Kidney (tissue), 14 donors: Measurements from ENCODE around the gene GPC6. TPM values are rescaled to one million over a fixed set of nuclear protein-coding genes. Genes with fewer than 3 reads are reported as not detected.

Experiments used
- DNase-seq, 5 donors: peaks; one replicate each; pipeline ENCODE4 v3.0.0-alpha.2; 2013 to 2020
- FAIRE-seq: peaks from 2 replicates; lab custom pipeline; 2012; peaks lifted over from hg19 to GRCh38; lab: Jason Lieb, UNC
- H3K27ac ChIP-seq, 2 donors: one replicate each; pipeline ENCODE4 v1.7.0; 2013; ENCODE audit warnings: low read depth in 2 of 2, low read length in 2 of 2, inconsistent platforms in 1 of 2
- H3K27me3 ChIP-seq: one replicate; pipeline ENCODE4 v1.7.1; 2013; ENCODE audit warnings: low read length, inconsistent platforms; ENCODE audit not compliant: control insufficient read depth, insufficient read depth
- H3K36me3 ChIP-seq, 3 donors: one replicate each; pipeline versions ENCODE4 v1.7.0 to v1.7.1; 2013; ENCODE audit warnings: low read length in 3 of 3, control low read depth in 1 of 3, inconsistent platforms in 1 of 3; ENCODE audit not compliant: insufficient read depth in 3 of 3, control insufficient read depth in 2 of 3
- H3K4me1 ChIP-seq, 3 donors: one replicate each; pipeline versions ENCODE4 v1.7.0 to v1.7.1; 2013; ENCODE audit warnings: low read length in 3 of 3, inconsistent platforms in 1 of 3, low read depth in 1 of 3; ENCODE audit not compliant: control insufficient read depth in 2 of 3, insufficient read depth in 2 of 3
- H3K4me3 ChIP-seq, 3 donors: one replicate each; pipeline versions ENCODE4 v1.7.0 to v1.8.1; 2013; ENCODE audit warnings: low read length in 3 of 3, control low read depth in 1 of 3, inconsistent platforms in 1 of 3
- H3K9ac ChIP-seq, 3 donors: one replicate each; pipeline versions ENCODE4 v1.7.0 to v1.7.1; 2013; ENCODE audit warnings: low read length in 3 of 3, control low read depth in 1 of 3, inconsistent platforms in 1 of 3
- H3K9me3 ChIP-seq, 3 donors: one replicate each; pipeline versions ENCODE4 v1.7.0 to v1.7.1; 2013; ENCODE audit warnings: low read length in 3 of 3, control low read depth in 1 of 3, inconsistent platforms in 1 of 3; ENCODE audit not compliant: control insufficient read depth in 2 of 3, insufficient read depth in 1 of 3
- CTCF ChIP-seq: IDR thresholded peaks from 3 replicates; pipeline ENCODE4 v1.5.1; 2012; ENCODE audit warnings: mild to moderate bottlenecking, moderate library complexity, borderline replicate concordance; ENCODE audit not compliant: insufficient read depth; ENCODE audit errors: extremely low read depth
- intact Hi-C: fragments of 100-400 bp; cut with DNase I; formaldehyde crosslinking; loops from one replicate; pipeline ENCODE4 v1.11.1; 2022
- polyA plus RNA-seq: library from polyadenylated mRNA; stranded (reverse); fragments of 350-450 nt; fragmentation: Illumina TruSeq; extraction: RNeasy Lipid Tissue Mini Kit (QIAGEN cat#74804); gene quantifications from one replicate; pipeline ENCODE4 v1.2.3, GENCODE V29; 2014; ENCODE audit warnings: low read depth, low replicate concordance; ENCODE audit not compliant: insufficient read depth
- total RNA-seq: library from RNA; stranded (reverse); fragmentation: NEBNext Ultra II Directional; extraction: Animal tissue kit (Norgen Biotek cat#: 25700); gene quantifications from one replicate; pipeline ENCODE4 v1.2.1, GENCODE V29; 2021
- donor health status: control.
- donor health status: control.
- donor health status: control.
- donor health status: control.
- donor health status: control.
- donor health status: DM: yes; HTN: yes; CAD: no.
- donor health status: Normal renal cell carcinoma (clear cell type).

The GPC6 gene
- total and polyA plus RNA-seq, 2 donors from 2014 or later = 6.2 to 15.5 TPM

- TF ChIP-seq CTCF = no peak
- no peak overlapping the region for H3K27ac ChIP-seq
- no peaks in the 10 kb centered on the region for H3K36me3 ChIP-seq
- intact Hi-C loops = no loop called here
- H3K9ac ChIP-seq = no peak overlapping the region
- DNase-seq (peak in 1 of 5 donors; percentile 11), FAIRE-seq (no peak)
- H3K27me3 ChIP-seq = no peaks in the 10 kb centered on the region
- H3K4me3 ChIP-seq = no peak overlapping the region
- H3K9me3 ChIP-seq = no peaks in the 10 kb centered on the region
- no peaks in the 10 kb centered on the region for H3K4me1 ChIP-seq
Measured at GRCh38 chr13:93861818-93862217, 635.2 kb downstream of the GPC6 start.

- H3K9ac ChIP-seq = no peak overlapping the region
Measured at GRCh38 chr13:93862259-93862658, 635.7 kb downstream of the GPC6 start.

GRCh38 chr13:93865235-93865634 lies 638.6 kb downstream of the GPC6 start:
- H3K27me3 ChIP-seq = no peaks in the 10 kb centered on the region
- no peak overlapping the region for H3K9ac ChIP-seq
- no peak overlapping the region for H3K27ac ChIP-seq
- FAIRE-seq (no peak), DNase-seq (no peak)
- no peaks in the 10 kb centered on the region for H3K36me3 ChIP-seq
- no peaks in the 10 kb centered on the region for H3K4me1 ChIP-seq
- H3K4me3 ChIP-seq = no peak overlapping the region
- H3K9me3 ChIP-seq = no peaks in the 10 kb centered on the region
- intact Hi-C loops = no loop called here
- TF ChIP-seq CTCF = no peak

More at GRCh38 chr13:93862259-93862658, 635.7 kb downstream of the GPC6 start:
- TF ChIP-seq CTCF = no peak
- Histone ChIP-seq H3K27me3 (no peaks in the 10 kb centered on the region), H3K4me1 (no peaks in the 10 kb centered on the region), H3K4me3 (no peak overlapping the region), H3K9me3 (no peaks in the 10 kb centered on the region), H3K27ac (no peak overlapping the region), H3K36me3 (no peaks in the 10 kb centered on the region)
- intact Hi-C loops = no loop called here
- no peak for FAIRE-seq
- no peak for DNase-seq

GRCh38 chr13:93867481-93867880 lies 640.9 kb downstream of the GPC6 start:
- H3K27me3 ChIP-seq = no peaks in the 10 kb centered on the region
- no peaks in the 10 kb centered on the region for H3K36me3 ChIP-seq
- FAIRE-seq (no peak), DNase-seq (no peak)
- H3K9me3 ChIP-seq = no peaks in the 10 kb centered on the region
- no peak overlapping the region for H3K9ac ChIP-seq
- H3K27ac ChIP-seq = no peak overlapping the region
- intact Hi-C loops = no loop called here
- H3K4me1 ChIP-seq = no peaks in the 10 kb centered on the region
- TF ChIP-seq CTCF = no peak
- no peak overlapping the region for H3K4me3 ChIP-seq
